ENCODE data around the gene TNNT1.
"Not testable (repeated sequence)": the region's sequence is repeated elsewhere in the genome, so short reads cannot be mapped to it uniquely, and the experiment has no call there.

Gene TNNT1

GRCh38 chr19:55136399-55137102 lies 12.5 kb downstream of the TNNT1 start:
- no peak for DNase-seq

GRCh38 chr19:55134736-55135135 lies 14.3 kb downstream of the TNNT1 start:
- DNase-seq, result no peak

GRCh38 chr19:55133639-55134444 lies 15.2 kb downstream of the TNNT1 start:
- DNase-seq, result no peak

- no peak for DNase-seq
Observed at GRCh38 chr19:55132453-55133129, 16.4 kb downstream of the TNNT1 start.

- no peak for DNase-seq
Observed at GRCh38 chr19:55131421-55131820, 17.6 kb downstream of the TNNT1 start.

- no peak for DNase-seq
Observed at GRCh38 chr19:55119053-55119452, 30.0 kb downstream of the TNNT1 start.

GRCh38 chr19:55118401-55118991 lies 30.5 kb downstream of the TNNT1 start:
- peak; percentile 49 for DNase-seq

GRCh38 chr19:55117663-55118391 lies 31.2 kb downstream of the TNNT1 start:
- peak; percentile 98 for DNase-seq

- peak; percentile 20 for DNase-seq
Observed at GRCh38 chr19:55116859-55117662, 31.9 kb downstream of the TNNT1 start, which contains the start of gene PPP1R12C. TSS of gene PPP1R12C (minus strand) at chr19:55117637. CDS start at chr19:55117543, 94 bp downstream.

GRCh38 chr19:55116232-55116858 lies 32.7 kb downstream of the TNNT1 start:
- peak; percentile 73 for DNase-seq

- DNase-seq, result no peak
Observed at GRCh38 chr19:55115446-55116065, 33.5 kb downstream of the TNNT1 start.

- DNase-seq, result no peak
Observed at GRCh38 chr19:55114566-55115145, 34.4 kb downstream of the TNNT1 start.

- no peak for DNase-seq
Observed at GRCh38 chr19:55113570-55114039, 35.4 kb downstream of the TNNT1 start.

GRCh38 chr19:55112777-55113569 lies 36.0 kb downstream of the TNNT1 start:
- no peak for DNase-seq

GRCh38 chr19:55112246-55112776 lies 36.7 kb downstream of the TNNT1 start:
- DNase-seq, result no peak

- no peak for DNase-seq
Observed at GRCh38 chr19:55111238-55111831, 37.7 kb downstream of the TNNT1 start.

- no peak for DNase-seq
Observed at GRCh38 chr19:55109527-55110291, 39.3 kb downstream of the TNNT1 start.

- not testable (repeated sequence) for DNase-seq
Observed at GRCh38 chr19:55107252-55107651, 41.8 kb downstream of the TNNT1 start.

All from activated CD4-positive, alpha-beta T cell treated with anti-CD3 and anti-CD28 coated beads for 48 hours (primary cell).